ENCODE measurements around the gene EFHD1.
A peak's percentile ranks its signal among the peaks of the same experiment; 100 is the strongest.

- TF ChIP-seq, protein P1, sequence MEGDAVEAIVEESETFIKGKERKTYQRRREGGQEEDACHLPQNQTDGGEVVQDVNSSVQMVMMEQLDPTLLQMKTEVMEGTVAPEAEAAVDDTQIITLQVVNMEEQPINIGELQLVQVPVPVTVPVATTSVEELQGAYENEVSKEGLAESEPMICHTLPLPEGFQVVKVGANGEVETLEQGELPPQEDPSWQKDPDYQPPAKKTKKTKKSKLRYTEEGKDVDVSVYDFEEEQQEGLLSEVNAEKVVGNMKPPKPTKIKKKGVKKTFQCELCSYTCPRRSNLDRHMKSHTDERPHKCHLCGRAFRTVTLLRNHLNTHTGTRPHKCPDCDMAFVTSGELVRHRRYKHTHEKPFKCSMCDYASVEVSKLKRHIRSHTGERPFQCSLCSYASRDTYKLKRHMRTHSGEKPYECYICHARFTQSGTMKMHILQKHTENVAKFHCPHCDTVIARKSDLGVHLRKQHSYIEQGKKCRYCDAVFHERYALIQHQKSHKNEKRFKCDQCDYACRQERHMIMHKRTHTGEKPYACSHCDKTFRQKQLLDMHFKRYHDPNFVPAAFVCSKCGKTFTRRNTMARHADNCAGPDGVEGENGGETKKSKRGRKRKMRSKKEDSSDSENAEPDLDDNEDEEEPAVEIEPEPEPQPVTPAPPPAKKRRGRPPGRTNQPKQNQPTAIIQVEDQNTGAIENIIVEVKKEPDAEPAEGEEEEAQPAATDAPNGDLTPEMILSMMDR (IDR thresholded peaks at IDR 0.05; ENCODE audit: low read depth, low read length): no peak
- TF ChIP-seq POLR2A (IDR thresholded peaks at IDR 0.05; ENCODE audit: extremely low read depth, insufficient read length): peak; percentile 67
Measured at GRCh38 chr2:232697059-232697806, 63.8 kb downstream of the EFHD1 start, which contains the start of gene GIGYF2.
